WTC11 (cell line): ENCODE results near the gene NUMA1. TPM values are rescaled to one million over a fixed set of nuclear protein-coding genes. Genes with fewer than 3 reads are reported as not detected.

ENCODE experiments used
- ATAC-seq: fragments of 200-7000 bp; cut with Tn5 transposase; 2 replicates; pipeline ENCODE4 v1.10.0; 2021; ENCODE audit warnings: mild to moderate bottlenecking, moderate library complexity
- CTCF ChIA-PET: fragments of 300-600 bp; sonication (Branson Sonifier 250); formaldehyde crosslinking; loops from one replicate; lab custom pipeline; 2021; ENCODE audit warnings: antibody characterized with exemption; lab: Charles Lee
- POLR2A ChIA-PET: fragments of 350-600 bp; sonication (Branson Sonifier 250); formaldehyde crosslinking; loops from one replicate; lab custom pipeline; 2021; ENCODE audit warnings: antibody characterized with exemption; lab: Charles Lee
- DNase-seq: peaks from one replicate; pipeline ENCODE4 v3.0.0; 2021; ENCODE audit warnings: low spot score
- H3K27ac Mint-ChIP-seq: 2 replicates; pipeline ENCODE4 v1.8.0; 2021; ENCODE audit warnings: mixed read lengths
- H3K27me3 Mint-ChIP-seq: 2 replicates; pipeline ENCODE4 v1.8.0; 2021; ENCODE audit warnings: low read depth, mild to moderate bottlenecking, moderate library complexity, mixed read lengths
- H3K36me3 Mint-ChIP-seq: 2 replicates; pipeline ENCODE4 v1.8.0; 2021; ENCODE audit warnings: mixed read lengths
- H3K4me1 Mint-ChIP-seq: 2 replicates; pipeline ENCODE4 v1.8.0; 2022; ENCODE audit warnings: mixed read lengths
- H3K4me3 Mint-ChIP-seq: 2 replicates; pipeline ENCODE4 v1.8.0; 2021; ENCODE audit warnings: mild to moderate bottlenecking, moderate library complexity, mixed read lengths
- H3K9me3 Mint-ChIP-seq: 2 replicates; pipeline ENCODE4 v1.8.0; 2021; ENCODE audit warnings: mixed read lengths
- ATF1 ChIP-seq: sonication (generic); formaldehyde crosslinking; IDR thresholded peaks from 2 replicates; pipeline ENCODE4 v1.8.1; 2023; ENCODE audit warnings: mild to moderate bottlenecking, moderate library complexity, missing genetic modification reagents
- ATF6 ChIP-seq: sonication (generic); formaldehyde crosslinking; IDR thresholded peaks from 2 replicates; pipeline ENCODE4 v1.8.1; 2023; ENCODE audit warnings: mild to moderate bottlenecking, missing genetic modification reagents
- CBFB ChIP-seq: sonication (generic); formaldehyde crosslinking; IDR thresholded peaks from 2 replicates; pipeline ENCODE4 v1.8.1; 2022; ENCODE audit warnings: mild to moderate bottlenecking, low read depth, missing genetic modification reagents
- CREM ChIP-seq: sonication (generic); formaldehyde crosslinking; IDR thresholded peaks from 2 replicates; pipeline ENCODE4 v1.8.1; 2022; ENCODE audit warnings: mild to moderate bottlenecking, missing genetic modification reagents, moderate library complexity
- EMX1 ChIP-seq: fragments of 250-450 bp; sonication (Bioruptor Pico); IDR thresholded peaks from 2 replicates; pipeline ENCODE4 v1.8.0; 2021; ENCODE audit warnings: mild to moderate bottlenecking
- FOXK1 ChIP-seq: sonication (generic); formaldehyde crosslinking; IDR thresholded peaks from 2 replicates; pipeline ENCODE4 v1.8.0; 2022; ENCODE audit warnings: mild to moderate bottlenecking, moderate library complexity, missing genetic modification reagents
- JAZF1 ChIP-seq: fragments of 250-450 bp; sonication (Bioruptor Pico); IDR thresholded peaks from 2 replicates; pipeline ENCODE4 v1.9.0; 2021; ENCODE audit warnings: moderate library complexity, mild to moderate bottlenecking, inconsistent platforms
- MLX ChIP-seq: sonication (generic); formaldehyde crosslinking; IDR thresholded peaks from 2 replicates; pipeline ENCODE4 v1.8.1; 2023; ENCODE audit warnings: mild to moderate bottlenecking, missing genetic modification reagents, moderate library complexity
- MYBL2 ChIP-seq: sonication (generic); formaldehyde crosslinking; IDR thresholded peaks from 2 replicates; pipeline ENCODE4 v1.8.1; 2023; ENCODE audit warnings: mild to moderate bottlenecking, moderate library complexity, missing genetic modification reagents
- NFATC4 ChIP-seq: fragments of 250-450 bp; sonication (Bioruptor Pico); IDR thresholded peaks from 2 replicates; pipeline ENCODE4 v1.9.0; 2021; ENCODE audit warnings: mild to moderate bottlenecking
- NR3C1 ChIP-seq: sonication (generic); formaldehyde crosslinking; conservative IDR thresholded peaks from 2 replicates; pipeline ENCODE4 v1.8.1; 2023; ENCODE audit warnings: low read depth, mild to moderate bottlenecking, missing genetic modification reagents
- OVOL2 ChIP-seq: fragments of 250-450 bp; sonication (Bioruptor Pico); IDR thresholded peaks from 2 replicates; pipeline ENCODE4 v1.9.0; 2021; ENCODE audit warnings: mild to moderate bottlenecking, borderline replicate concordance
- PRDM15 ChIP-seq: sonication (generic); formaldehyde crosslinking; IDR thresholded peaks from 2 replicates; pipeline ENCODE4 v1.8.0; 2022; ENCODE audit warnings: missing genetic modification reagents
- SMAD3 ChIP-seq: sonication (generic); formaldehyde crosslinking; IDR thresholded peaks from 2 replicates; pipeline ENCODE4 v1.8.0; 2022; ENCODE audit warnings: missing genetic modification reagents, mild to moderate bottlenecking, borderline replicate concordance
- SMAD4 ChIP-seq: sonication (generic); formaldehyde crosslinking; IDR thresholded peaks from 2 replicates; pipeline ENCODE4 v1.8.0; 2022; ENCODE audit warnings: mild to moderate bottlenecking, missing genetic modification reagents
- SOX15 ChIP-seq: fragments of 250-450 bp; sonication (Bioruptor Pico); IDR thresholded peaks from 2 replicates; pipeline ENCODE4 v1.9.0; 2021; ENCODE audit warnings: mild to moderate bottlenecking
- SP1 ChIP-seq: sonication (generic); formaldehyde crosslinking; conservative IDR thresholded peaks from 2 replicates; pipeline ENCODE4 v1.8.1; 2022; ENCODE audit warnings: missing genetic modification reagents
- TCF7 ChIP-seq: sonication (generic); formaldehyde crosslinking; IDR thresholded peaks from 2 replicates; pipeline ENCODE4 v1.8.0; 2022; ENCODE audit warnings: mild to moderate bottlenecking, low read depth, missing genetic modification reagents, moderate library complexity
- TEAD1 ChIP-seq: sonication (generic); formaldehyde crosslinking; IDR thresholded peaks from 2 replicates; pipeline ENCODE4 v1.8.0; 2022; ENCODE audit warnings: mild to moderate bottlenecking, missing genetic modification reagents
- ZNF219 ChIP-seq: sonication (generic); formaldehyde crosslinking; IDR thresholded peaks from 2 replicates; pipeline ENCODE4 v1.8.0; 2023; ENCODE audit warnings: missing genetic modification reagents, mild to moderate bottlenecking, borderline replicate concordance
- ZNF671 ChIP-seq: fragments of 250-450 bp; sonication (Bioruptor Pico); IDR thresholded peaks from 2 replicates; pipeline ENCODE4 v1.8.0; 2021; ENCODE audit warnings: mild to moderate bottlenecking
- total RNA-seq: library from RNA; stranded (reverse); gene quantifications from 3 replicates; pipeline ENCODE4 v1.2.3, GENCODE V29; 2021
- TF ChIP-seq, protein P1 (sequence below): sonication (generic); formaldehyde crosslinking; IDR thresholded peaks from 2 replicates; pipeline ENCODE4 v1.8.0; 2022; ENCODE audit warnings: mild to moderate bottlenecking, missing genetic modification reagents
- TF ChIP-seq, protein P2 (sequence below): sonication (generic); formaldehyde crosslinking; conservative IDR thresholded peaks from 2 replicates; pipeline ENCODE4 v1.8.1; 2023; ENCODE audit warnings: mild to moderate bottlenecking, low read depth, missing genetic modification reagents, moderate library complexity

NUMA1 gene
- total RNA-seq, 1 experiment from 2014 or later, result 147 TPM

DNA sequence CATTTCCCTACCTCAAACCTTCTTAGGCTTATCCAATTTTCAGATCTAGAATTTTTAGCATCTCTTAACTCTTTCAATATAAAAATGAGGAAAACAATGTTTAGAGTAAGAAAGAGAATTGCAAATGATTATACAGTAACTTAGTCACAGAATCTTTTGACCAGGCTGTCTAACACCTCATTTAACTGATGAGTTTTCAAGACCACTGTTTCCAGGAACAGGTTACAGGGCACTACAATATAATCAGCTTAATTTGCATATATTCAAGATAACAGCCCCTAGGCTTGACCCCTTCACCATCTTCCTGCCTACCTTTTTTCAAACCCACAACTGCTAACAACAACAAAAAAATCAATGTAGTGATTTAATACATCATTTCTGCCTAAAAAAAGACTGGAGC lies 12.7 kb downstream of the NUMA1 start:
- no peak for ATAC-seq
- Mint-ChIP-seq H3K27me3 (no peaks in the 10 kb centered on the region), H3K27ac (peak overlapping the region; percentile 50), H3K4me1 (peaks cover 31% of the 10 kb centered on the region)
- DNase-seq, result no peak
- ChIA-PET CTCF (interaction anchor here (1.0 to 2.0 kb wide), 3 partner anchors 10 to 42 kb away, joined by 3 to 11 read pairs (median 4); no protein-coding TSS in a partner anchor), POLR2A (interaction anchor here (0.5 kb wide), 1 partner anchor 148 kb away, joined by 3 read pairs; no protein-coding TSS in a partner anchor)
- TF ChIP-seq FOXK1 (CRISPR knock-in tag), result no peak
- no peak for TF ChIP-seq SMAD3 (CRISPR knock-in tag)
- TF ChIP-seq OVOL2 (CRISPR knock-in tag), result no peak
- TF ChIP-seq, protein P1, sequence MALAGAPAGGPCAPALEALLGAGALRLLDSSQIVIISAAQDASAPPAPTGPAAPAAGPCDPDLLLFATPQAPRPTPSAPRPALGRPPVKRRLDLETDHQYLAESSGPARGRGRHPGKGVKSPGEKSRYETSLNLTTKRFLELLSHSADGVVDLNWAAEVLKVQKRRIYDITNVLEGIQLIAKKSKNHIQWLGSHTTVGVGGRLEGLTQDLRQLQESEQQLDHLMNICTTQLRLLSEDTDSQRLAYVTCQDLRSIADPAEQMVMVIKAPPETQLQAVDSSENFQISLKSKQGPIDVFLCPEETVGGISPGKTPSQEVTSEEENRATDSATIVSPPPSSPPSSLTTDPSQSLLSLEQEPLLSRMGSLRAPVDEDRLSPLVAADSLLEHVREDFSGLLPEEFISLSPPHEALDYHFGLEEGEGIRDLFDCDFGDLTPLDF (CRISPR knock-in tag), result no peak
- TF ChIP-seq NFATC4 (CRISPR knock-in tag), result no peak
- no peak for TF ChIP-seq TEAD1 (CRISPR knock-in tag)
- no peak for TF ChIP-seq ATF6
- no peak for TF ChIP-seq ATF1 (CRISPR knock-in tag)
- TF ChIP-seq, all 79 proteins: peak for 0
- peaks cover 8% of the 10 kb centered on the region for H3K36me3 Mint-ChIP-seq
- no peaks in the 10 kb centered on the region for H3K9me3 Mint-ChIP-seq
- H3K4me3 Mint-ChIP-seq, result no peak overlapping the region

DNA sequence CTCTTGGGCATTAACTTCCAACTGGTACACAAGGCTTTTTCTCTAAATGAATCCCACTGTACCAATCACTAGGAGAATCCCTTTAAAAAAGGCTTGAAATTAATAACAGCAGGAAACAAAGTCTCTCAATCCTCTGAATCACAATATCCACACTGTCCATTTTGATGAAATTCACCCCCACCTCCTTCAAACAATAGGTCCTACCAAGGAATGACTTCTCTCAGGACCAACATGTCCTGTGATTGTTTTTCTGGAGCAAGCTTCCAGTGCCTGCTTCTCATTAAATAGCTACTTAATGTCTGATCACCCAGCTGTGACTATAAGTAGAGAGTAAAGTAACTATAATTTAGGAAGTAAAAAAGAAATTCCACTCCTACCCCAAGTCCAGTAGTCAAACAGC lies 13.1 kb downstream of the NUMA1 start:
- no peak overlapping the region; the same call in 1 of the 2 replicates for H3K27ac Mint-ChIP-seq
- no peaks in the 10 kb centered on the region for H3K9me3 Mint-ChIP-seq
- H3K4me1 Mint-ChIP-seq, result peaks cover 27% of the 10 kb centered on the region
- no peak for ATAC-seq
- CTCF ChIA-PET, result interaction anchor here (1.0 to 2.0 kb wide), 3 partner anchors 10 to 42 kb away, joined by 3 to 11 read pairs (median 4); no protein-coding TSS in a partner anchor
- POLR2A ChIA-PET, result interaction anchor here (0.5 kb wide), 1 partner anchor 147 kb away, joined by 3 read pairs; no protein-coding TSS in a partner anchor
- no peak for TF ChIP-seq CREM (CRISPR knock-in tag)
- TF ChIP-seq SOX15 (CRISPR knock-in tag), result no peak
- TF ChIP-seq JAZF1 (CRISPR knock-in tag), result no peak
- no peak for TF ChIP-seq NR3C1
- no peak for TF ChIP-seq SP1
- TF ChIP-seq SMAD3 (CRISPR knock-in tag), result no peak
- TF ChIP-seq TEAD1 (CRISPR knock-in tag), result no peak
- no peak for TF ChIP-seq PRDM15 (CRISPR knock-in tag)
- no peak for TF ChIP-seq ZNF671 (CRISPR knock-in tag)
- no peak for TF ChIP-seq CBFB (CRISPR knock-in tag)
- no peak for TF ChIP-seq SMAD4 (CRISPR knock-in tag)
- TF ChIP-seq, all 79 proteins: peak for 0
- DNase-seq, result no peak
- Mint-ChIP-seq H3K36me3 (peaks cover 10% of the 10 kb centered on the region), H3K27me3 (no peaks in the 10 kb centered on the region), H3K4me3 (no peak overlapping the region)

DNA sequence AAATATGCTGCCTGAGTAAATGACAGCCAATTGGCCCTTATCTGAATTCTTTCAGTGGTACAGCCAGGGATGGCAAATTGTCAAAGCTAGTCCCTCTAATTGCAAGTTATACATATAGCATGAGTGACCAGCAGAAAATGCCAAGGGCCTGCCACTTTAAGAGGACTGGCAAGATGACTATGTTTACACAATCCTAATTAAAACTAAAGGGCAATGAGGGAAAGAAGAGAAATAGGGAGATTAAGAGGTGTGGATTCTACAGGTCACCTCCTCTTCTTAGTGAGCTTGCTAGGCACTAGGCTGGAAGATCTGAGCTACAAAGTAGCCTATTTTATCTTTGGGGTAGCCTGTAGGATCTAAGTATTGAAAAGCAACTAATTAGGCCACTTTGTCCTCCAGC lies 13.5 kb downstream of the NUMA1 start:
- TF ChIP-seq MYBL2 (CRISPR knock-in tag) (no peak), EMX1 (CRISPR knock-in tag) (no peak), TCF7 (CRISPR knock-in tag) (no peak), ZNF219 (CRISPR knock-in tag) (no peak), MLX (CRISPR knock-in tag) (no peak)
- TF ChIP-seq, protein P2, sequence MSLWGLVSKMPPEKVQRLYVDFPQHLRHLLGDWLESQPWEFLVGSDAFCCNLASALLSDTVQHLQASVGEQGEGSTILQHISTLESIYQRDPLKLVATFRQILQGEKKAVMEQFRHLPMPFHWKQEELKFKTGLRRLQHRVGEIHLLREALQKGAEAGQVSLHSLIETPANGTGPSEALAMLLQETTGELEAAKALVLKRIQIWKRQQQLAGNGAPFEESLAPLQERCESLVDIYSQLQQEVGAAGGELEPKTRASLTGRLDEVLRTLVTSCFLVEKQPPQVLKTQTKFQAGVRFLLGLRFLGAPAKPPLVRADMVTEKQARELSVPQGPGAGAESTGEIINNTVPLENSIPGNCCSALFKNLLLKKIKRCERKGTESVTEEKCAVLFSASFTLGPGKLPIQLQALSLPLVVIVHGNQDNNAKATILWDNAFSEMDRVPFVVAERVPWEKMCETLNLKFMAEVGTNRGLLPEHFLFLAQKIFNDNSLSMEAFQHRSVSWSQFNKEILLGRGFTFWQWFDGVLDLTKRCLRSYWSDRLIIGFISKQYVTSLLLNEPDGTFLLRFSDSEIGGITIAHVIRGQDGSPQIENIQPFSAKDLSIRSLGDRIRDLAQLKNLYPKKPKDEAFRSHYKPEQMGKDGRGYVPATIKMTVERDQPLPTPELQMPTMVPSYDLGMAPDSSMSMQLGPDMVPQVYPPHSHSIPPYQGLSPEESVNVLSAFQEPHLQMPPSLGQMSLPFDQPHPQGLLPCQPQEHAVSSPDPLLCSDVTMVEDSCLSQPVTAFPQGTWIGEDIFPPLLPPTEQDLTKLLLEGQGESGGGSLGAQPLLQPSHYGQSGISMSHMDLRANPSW (CRISPR knock-in tag), result no peak
- ChIA-PET POLR2A (no interaction called here), CTCF (interaction anchor here (0.8 to 2.0 kb wide), 4 partner anchors 9 to 41 kb away, joined by 3 to 11 read pairs (median 4); no protein-coding TSS in a partner anchor)
- DNase-seq (no peak), ATAC-seq (no peak)
- H3K27me3 Mint-ChIP-seq, result no peaks in the 10 kb centered on the region
- H3K27ac Mint-ChIP-seq, result no peak overlapping the region
- peaks cover 14% of the 10 kb centered on the region for H3K36me3 Mint-ChIP-seq
- H3K4me3 Mint-ChIP-seq, result no peak overlapping the region
- H3K9me3 Mint-ChIP-seq, result no peaks in the 10 kb centered on the region
- H3K4me1 Mint-ChIP-seq, result peaks cover 23% of the 10 kb centered on the region
